CD4-positive, CD25-positive, alpha-beta regulatory T cell (primary cell): ENCODE data around the gene CEBPE. TPM values are rescaled to one million over a fixed set of nuclear protein-coding genes. Genes with fewer than 3 reads are reported as not detected.

ENCODE experiments used
- ATAC-seq, 2 donors: fragments of 150-1000 bp; cut with Tn5 transposase; one replicate each; pipeline ENCODE4 v1.10.0; 2021; ENCODE audit warnings: low read depth in 2 of 2, moderate number of reproducible peaks in 2 of 2, moderate library complexity in 1 of 2
- DNase-seq, 3 donors: peaks; one replicate each; pipeline versions ENCODE4 v3.0.0 to v3.0.0-alpha.2; 2012 to 2022; ENCODE audit warnings: mixed read lengths in 1 of 3
- H3K27ac ChIP-seq: one replicate; pipeline ENCODE4 v1.7.0; 2013; ENCODE audit warnings: mild to moderate bottlenecking, low read length; ENCODE audit not compliant: insufficient read depth, poor library complexity, severe bottlenecking
- H3K27me3 ChIP-seq: one replicate; pipeline ENCODE4 v1.7.0; 2013; ENCODE audit warnings: low read length; ENCODE audit not compliant: control insufficient read depth, insufficient read depth
- H3K36me3 ChIP-seq: one replicate; pipeline ENCODE4 v1.7.0; 2013; ENCODE audit warnings: mild to moderate bottlenecking, low read length, moderate library complexity; ENCODE audit not compliant: control insufficient read depth, insufficient read depth
- H3K4me1 ChIP-seq: 2 replicates; pipeline ENCODE4 v1.7.0; 2013; ENCODE audit warnings: mild to moderate bottlenecking, low read length; ENCODE audit not compliant: insufficient read depth, control insufficient read depth, poor library complexity, severe bottlenecking
- H3K4me3 ChIP-seq: one replicate; pipeline ENCODE4 v1.7.0; 2013; ENCODE audit warnings: low read depth, mild to moderate bottlenecking, low read length, moderate library complexity
- H3K9me3 ChIP-seq, 2 experiments: 1 replicate in 1 of 2; 2 replicates in 1 of 2; pipeline ENCODE4 v1.7.0; 2013; ENCODE audit warnings: low read length in 2 of 2, mild to moderate bottlenecking in 1 of 2, moderate library complexity in 1 of 2; ENCODE audit not compliant: control insufficient read depth in 2 of 2
- H3K27ac Mint-ChIP-seq, 3 donors: one replicate each; pipeline ENCODE4 v1.8.0; 2020 to 2022; ENCODE audit warnings: mild to moderate bottlenecking in 3 of 3, mixed read lengths in 3 of 3, moderate library complexity in 2 of 3
- H3K27me3 Mint-ChIP-seq: one replicate; pipeline ENCODE4 v1.8.0; 2022; ENCODE audit warnings: mild to moderate bottlenecking, mixed read lengths
- H3K36me3 Mint-ChIP-seq: one replicate; pipeline ENCODE4 v1.8.0; 2020; ENCODE audit warnings: mixed read lengths
- H3K4me1 Mint-ChIP-seq, 4 donors: one replicate each; pipeline ENCODE4 v1.8.0; 2020 to 2022; ENCODE audit warnings: mixed read lengths in 4 of 4, mild to moderate bottlenecking in 1 of 4
- H3K4me3 Mint-ChIP-seq, 4 donors: one replicate each; pipeline ENCODE4 v1.8.0; 2020 to 2022; ENCODE audit warnings: mild to moderate bottlenecking in 4 of 4, mixed read lengths in 4 of 4, moderate library complexity in 3 of 4
- H3K9me3 Mint-ChIP-seq, 7 donors: one replicate each; pipeline ENCODE4 v1.8.0; 2020 to 2022; ENCODE audit warnings: mixed read lengths in 7 of 7, mild to moderate bottlenecking in 3 of 7, moderate library complexity in 2 of 7
- polyA plus RNA-seq, 4 donors: library from polyadenylated mRNA; unstranded; fragments of 300-500 nt; fragmentation: Illumina TruSeq; gene quantifications; one replicate each; pipeline ENCODE4 v1.2.3, GENCODE V29; 2021
- total RNA-seq: library from RNA; stranded (reverse); gene quantifications from one replicate; pipeline ENCODE4 v1.2.3, GENCODE V29; 2022

The CEBPE gene
- total and polyA plus RNA-seq, 5 donors from 2014 or later, result 0.14 to 0.29 (median 0.24) TPM; not detected in 2

GRCh38 chr14:23067847-23068788 lies 50.9 kb downstream of the CEBPE start:
- Histone ChIP-seq H3K27me3 (no peaks in the 10 kb centered on the region), H3K36me3 (peaks cover 65% of the 10 kb centered on the region), H3K4me1 (peaks cover 24% of the 10 kb centered on the region), H3K4me3 (no peak overlapping the region), H3K27ac (no peak overlapping the region), H3K9me3 (no peaks in the 10 kb centered on the region)
- peak overlapping the region in 1 of 4 donors; percentile 70 for H3K4me3 Mint-ChIP-seq
- H3K27me3 Mint-ChIP-seq, result no peaks in the 10 kb centered on the region
- H3K4me1 Mint-ChIP-seq, result peaks cover 20 to 46% (median 40%) of the 10 kb centered on the region in 4 donors
- no peaks in the 10 kb centered on the region for H3K9me3 Mint-ChIP-seq
- no peak for DNase-seq
- ATAC-seq, result no peak
- H3K27ac Mint-ChIP-seq, result peak overlapping the region in 2 of 3 donors; percentile 82 to 89
- peaks cover 31% of the 10 kb centered on the region for H3K36me3 Mint-ChIP-seq

Other genes starting within 250 kb of the CEBPE start
- 111 TPM for gene LRP10, start 247.5 kb downstream of the CEBPE start, total RNA-seq
- gene LRP10, start 247.5 kb downstream of the CEBPE start, polyA plus RNA-seq, result 100 to 1,000 TPM in 1 of 4 donors, 10 to 100 TPM in 3; 78.7 to 108 (median 88.3) TPM
- 11.1 TPM for gene REM2, start 236.0 kb downstream of the CEBPE start, total RNA-seq
- gene REM2, start 236.0 kb downstream of the CEBPE start, polyA plus RNA-seq, result 1 to 10 TPM in 3 of 4 donors, under 1 TPM in 1; 0.61 to 2.6 (median 1.4) TPM
- 108 TPM for gene RBM23, start 200.1 kb downstream of the CEBPE start, total RNA-seq
- 10 to 100 TPM; 43.1 to 54.0 (median 46.7) TPM for gene RBM23, start 200.1 kb downstream of the CEBPE start, polyA plus RNA-seq
- gene PRMT5, start 189.9 kb downstream of the CEBPE start, total RNA-seq, result 19.3 TPM
- 10 to 100 TPM; 37.4 to 43.3 (median 40.5) TPM for gene PRMT5, start 189.9 kb downstream of the CEBPE start, polyA plus RNA-seq
- 20.0 TPM for gene HAUS4, start 162.2 kb downstream of the CEBPE start, total RNA-seq
- gene HAUS4, start 162.2 kb downstream of the CEBPE start, polyA plus RNA-seq, result 10 to 100 TPM; 30.0 to 41.9 (median 37.0) TPM
- 0.54 TPM for gene AJUBA, start 136.7 kb downstream of the CEBPE start, total RNA-seq
- gene AJUBA, start 136.7 kb downstream of the CEBPE start, polyA plus RNA-seq, result 1 to 10 TPM in 1 of 4 donors, under 1 TPM in 3; 0.20 to 1.0 (median 0.71) TPM
- 8.5 TPM for gene C14orf93, start 109.1 kb downstream of the CEBPE start, total RNA-seq
- gene C14orf93, start 109.1 kb downstream of the CEBPE start, polyA plus RNA-seq, result 1 to 10 TPM; 4.7 to 7.5 (median 6.9) TPM
- 13.8 TPM for gene PSMB5, start 84.4 kb downstream of the CEBPE start, total RNA-seq
- gene PSMB5, start 84.4 kb downstream of the CEBPE start, polyA plus RNA-seq, result 10 to 100 TPM; 28.2 to 50.9 (median 39.5) TPM
- not detected for gene PSMB11, start 77.0 kb downstream of the CEBPE start, total RNA-seq
- gene PSMB11, start 77.0 kb downstream of the CEBPE start, polyA plus RNA-seq, result not detected
- 2.9 TPM for gene CDH24, start 61.7 kb downstream of the CEBPE start, total RNA-seq
- under 1 TPM; 0.17 to 0.79 (median 0.25) TPM for gene CDH24, start 61.7 kb downstream of the CEBPE start, polyA plus RNA-seq
- 340 TPM for gene ACIN1, start 24.1 kb downstream of the CEBPE start, total RNA-seq
- gene ACIN1, start 24.1 kb downstream of the CEBPE start, polyA plus RNA-seq, result 10 to 100 TPM in 1 of 4 donors, 1 to 10 TPM in 3; 6.8 to 10.1 (median 7.4) TPM
- gene C14orf119, start 23.8 kb downstream of the CEBPE start, total RNA-seq, result 13.6 TPM
- 100 to 1,000 TPM; 131 to 187 (median 156) TPM for gene C14orf119, start 23.8 kb downstream of the CEBPE start, polyA plus RNA-seq
- not detected for gene CIROP, start 14.3 kb downstream of the CEBPE start, total RNA-seq
- gene CIROP, start 14.3 kb downstream of the CEBPE start, polyA plus RNA-seq, result under 1 TPM in 1 of 4 donors, not detected in 3; 0.23 TPM
- not detected for gene SLC7A8, start 64.4 kb upstream of the CEBPE start, total RNA-seq
- 1 to 10 TPM in 3 of 4 donors, under 1 TPM in 1; 0.48 to 1.8 (median 1.1) TPM for gene SLC7A8, start 64.4 kb upstream of the CEBPE start, polyA plus RNA-seq
- not detected for gene RNF212B, start 118.7 kb upstream of the CEBPE start, total RNA-seq
- gene RNF212B, start 118.7 kb upstream of the CEBPE start, polyA plus RNA-seq, result not detected
- 3.3 TPM for gene HOMEZ, start 166.9 kb upstream of the CEBPE start, total RNA-seq
- 1 to 10 TPM; 4.7 to 7.4 (median 6.4) TPM for gene HOMEZ, start 166.9 kb upstream of the CEBPE start, polyA plus RNA-seq
- gene PPP1R3E, start 183.6 kb upstream of the CEBPE start, total RNA-seq, result 33.2 TPM
- 1 to 10 TPM; 2.5 to 4.6 (median 2.9) TPM for gene PPP1R3E, start 183.6 kb upstream of the CEBPE start, polyA plus RNA-seq
- 2.6 TPM for gene BCL2L2, start 187.6 kb upstream of the CEBPE start, total RNA-seq
- not detected for gene BCL2L2, start 187.6 kb upstream of the CEBPE start, polyA plus RNA-seq
- gene PABPN1, start 202.2 kb upstream of the CEBPE start, total RNA-seq, result 188 TPM
- gene PABPN1, start 202.2 kb upstream of the CEBPE start, polyA plus RNA-seq, result 100 to 1,000 TPM in 1 of 4 donors, 10 to 100 TPM in 3; 78.8 to 102 (median 89.3) TPM
- 3.2 TPM for gene SLC22A17, start 233.6 kb upstream of the CEBPE start, total RNA-seq
- 1 to 10 TPM in 3 of 4 donors, under 1 TPM in 1; 0.94 to 3.2 (median 2.1) TPM for gene SLC22A17, start 233.6 kb upstream of the CEBPE start, polyA plus RNA-seq
- gene EFS, start 245.9 kb upstream of the CEBPE start, total RNA-seq, result not detected
- gene EFS, start 245.9 kb upstream of the CEBPE start, polyA plus RNA-seq, result not detected